Left renal cortex interstitium (tissue), 4 donors: Measurements from ENCODE around the gene HUNK. TPM values are rescaled to one million over a fixed set of nuclear protein-coding genes. Genes with fewer than 3 reads are reported as not detected.

Experiments
- DNase-seq, 4 donors: peaks; one replicate each; pipeline ENCODE4 v3.0.0-alpha.2; 2013; ENCODE audit warnings: low read depth in 4 of 4, low spot score in 2 of 4, missing footprints in 1 of 4
- polyA plus RNA-seq, 4 donors: library from polyadenylated mRNA; unstranded; fragments of 120-200 nt; gene quantifications; one replicate each; pipeline ENCODE4 v1.2.1, GENCODE V29; 2013; ENCODE audit not compliant: insufficient read length in 4 of 4

Gene HUNK
- polyA plus RNA-seq, 4 donors: 16.1 to 20.8 (median 17.8) TPM

DNA sequence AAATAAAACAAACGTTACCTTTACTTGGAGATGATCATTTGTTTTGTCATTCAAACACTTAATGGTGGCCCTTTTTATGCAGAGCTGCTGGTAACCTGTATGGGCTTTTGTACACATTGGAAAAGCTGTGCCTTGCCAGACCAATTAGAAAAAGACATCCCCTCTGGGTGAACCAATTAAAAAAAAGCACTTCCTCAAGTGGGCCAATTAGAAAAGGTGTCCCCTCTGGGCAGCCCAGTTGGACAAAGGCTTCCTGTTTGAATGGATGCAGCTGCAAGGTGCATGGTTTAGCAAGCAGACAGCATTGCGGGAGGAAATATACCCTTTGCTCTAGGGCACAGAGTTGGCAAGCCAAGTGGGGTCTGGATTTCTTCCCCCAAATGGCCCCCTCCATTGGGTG is 21.6 kb downstream of the HUNK start:
- DNase-seq: no peak

DNA sequence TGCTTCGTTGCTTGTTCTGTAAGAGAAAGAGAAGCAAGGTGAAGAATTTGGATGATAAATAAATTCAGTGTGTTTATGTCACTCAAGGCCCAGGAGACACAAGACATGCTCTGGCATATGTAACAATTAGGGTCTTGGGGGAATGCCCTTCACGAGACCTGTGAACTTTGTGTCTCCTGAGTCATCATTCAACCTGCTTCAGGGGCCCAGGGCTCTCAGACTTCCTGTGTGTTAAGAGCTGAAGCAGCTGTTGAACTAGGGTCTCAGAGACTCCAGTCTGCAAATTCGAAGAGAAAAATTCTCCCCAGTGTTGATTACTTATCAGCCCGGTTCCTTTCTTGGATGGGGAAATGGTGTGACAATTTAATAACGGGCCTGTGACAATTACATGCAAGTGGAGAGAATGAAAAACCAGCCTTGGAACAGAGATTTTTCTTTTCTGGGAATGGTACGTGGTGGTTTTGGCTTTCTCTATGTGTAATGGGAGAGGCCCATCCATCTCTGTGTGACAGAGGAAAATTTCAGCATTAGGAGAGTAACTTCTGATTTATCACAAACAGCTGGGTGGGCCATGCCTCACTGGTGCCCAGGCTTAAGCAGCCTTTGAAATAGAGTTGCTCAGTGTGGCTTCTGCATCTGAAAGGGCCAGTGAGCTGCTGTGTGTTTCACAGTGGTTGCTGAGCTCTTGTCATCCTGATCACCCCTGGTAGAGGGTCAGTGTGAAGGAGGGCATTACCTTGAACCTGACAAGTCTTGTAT is 22.4 kb downstream of the HUNK start:
- DNase-seq: no peak

DNA sequence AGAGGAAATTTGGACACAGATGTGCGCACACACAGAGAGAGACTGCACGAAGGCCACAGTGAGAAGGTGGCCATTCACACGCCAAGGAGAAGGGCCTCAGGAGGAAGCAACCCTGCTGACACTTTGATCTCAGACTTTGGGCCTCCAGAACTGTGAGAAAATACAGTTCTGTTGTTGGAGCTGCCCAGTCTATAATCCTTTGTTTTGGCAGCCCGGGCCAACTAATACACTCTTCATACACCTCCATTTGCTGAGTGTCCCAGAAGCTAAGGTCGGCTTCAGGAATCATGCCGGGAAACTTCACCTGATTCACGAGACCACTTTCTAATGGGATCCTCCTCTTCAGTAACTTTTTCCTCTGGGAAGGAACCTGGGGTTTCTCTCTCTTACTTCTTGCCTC is 23.2 kb downstream of the HUNK start:
- no peak for DNase-seq

DNA sequence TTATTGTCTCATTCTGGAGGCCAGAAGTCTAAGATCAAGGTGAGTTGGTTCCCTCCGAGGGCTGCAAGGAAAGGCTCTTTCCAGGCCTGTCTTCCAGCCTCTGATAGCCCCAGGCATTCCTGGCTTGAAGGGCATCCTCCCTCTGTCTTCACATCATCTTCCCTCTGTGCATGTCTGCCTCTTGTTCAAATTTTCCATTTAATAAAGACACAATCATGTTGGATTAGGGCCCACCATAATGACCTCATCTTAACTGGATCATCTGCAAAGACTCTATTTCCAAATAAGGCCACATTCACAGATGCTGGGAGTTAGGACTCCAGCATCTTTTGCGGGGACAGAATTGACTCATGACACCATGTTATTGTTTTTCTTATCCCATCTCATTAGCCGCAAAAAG is 24.5 kb downstream of the HUNK start:
- DNase-seq: no peak

DNA sequence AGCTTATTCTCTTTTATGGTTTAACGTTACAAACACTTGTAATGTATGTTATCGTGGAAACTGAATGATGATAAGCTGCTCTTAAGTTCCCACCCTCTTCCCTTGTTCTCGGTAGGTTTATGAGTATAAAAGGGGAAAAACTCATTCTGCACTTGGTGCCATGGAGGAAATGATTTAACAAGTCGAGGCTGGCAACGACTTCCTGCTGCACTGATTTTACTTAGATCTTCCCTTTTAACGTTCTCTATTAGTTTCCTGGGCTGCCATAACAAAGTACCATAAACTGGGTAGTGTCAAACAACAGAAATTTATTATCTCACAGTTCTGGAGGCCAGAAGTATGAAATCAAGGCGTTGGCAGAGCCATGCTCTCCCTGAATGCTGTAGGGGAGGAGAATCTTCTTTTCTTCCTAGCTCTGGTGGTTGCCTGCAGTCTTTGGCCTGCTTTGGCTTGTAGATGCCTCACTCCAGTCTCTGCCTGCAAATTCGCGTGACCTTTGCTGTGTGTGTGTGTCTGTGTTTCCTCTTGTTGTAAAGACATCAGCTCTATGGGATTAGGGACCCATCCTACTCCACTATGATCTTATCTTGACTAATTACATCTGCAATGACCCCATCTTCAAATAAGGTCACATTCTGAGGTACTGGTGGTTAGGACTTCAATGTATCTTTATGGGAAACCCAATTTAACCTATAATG is 26.3 kb downstream of the HUNK start:
- no peak for DNase-seq

DNA sequence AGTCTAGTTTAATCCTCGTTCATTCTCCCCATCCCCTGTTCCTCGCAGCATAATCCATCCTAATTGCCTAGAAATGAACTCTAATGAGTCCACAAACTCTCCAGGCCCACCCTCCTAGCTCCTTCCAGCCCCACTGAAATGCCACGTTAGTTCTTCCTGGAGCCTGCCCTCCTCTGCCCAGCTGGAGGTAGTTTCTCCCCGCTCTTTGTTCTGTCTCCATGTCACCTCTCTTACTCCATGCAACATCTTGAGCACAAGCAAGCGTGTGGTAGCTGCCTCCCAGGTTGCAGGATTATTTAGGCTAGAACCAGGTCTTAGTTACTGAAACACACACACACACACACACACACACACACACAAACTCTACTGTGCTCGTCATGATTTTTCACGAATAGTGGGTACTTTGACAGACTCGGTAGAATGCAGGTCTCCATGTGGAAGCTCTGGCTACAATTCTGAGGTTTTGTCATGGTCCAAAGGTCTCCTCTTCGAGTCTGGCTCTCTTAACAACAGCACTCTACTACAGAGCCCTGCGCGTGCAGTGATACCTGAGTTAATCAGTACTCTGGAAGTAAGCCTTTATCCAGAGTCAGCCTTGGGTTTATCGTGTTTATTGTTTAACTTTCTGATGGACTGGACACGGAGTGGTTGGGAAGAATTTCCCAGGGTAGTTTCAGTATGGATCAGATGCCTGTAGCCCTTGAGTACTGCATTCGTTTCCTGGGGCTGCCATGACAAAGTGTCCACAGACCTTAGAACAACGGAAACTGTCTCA is 27.5 kb downstream of the HUNK start:
- no peak for DNase-seq

DNA sequence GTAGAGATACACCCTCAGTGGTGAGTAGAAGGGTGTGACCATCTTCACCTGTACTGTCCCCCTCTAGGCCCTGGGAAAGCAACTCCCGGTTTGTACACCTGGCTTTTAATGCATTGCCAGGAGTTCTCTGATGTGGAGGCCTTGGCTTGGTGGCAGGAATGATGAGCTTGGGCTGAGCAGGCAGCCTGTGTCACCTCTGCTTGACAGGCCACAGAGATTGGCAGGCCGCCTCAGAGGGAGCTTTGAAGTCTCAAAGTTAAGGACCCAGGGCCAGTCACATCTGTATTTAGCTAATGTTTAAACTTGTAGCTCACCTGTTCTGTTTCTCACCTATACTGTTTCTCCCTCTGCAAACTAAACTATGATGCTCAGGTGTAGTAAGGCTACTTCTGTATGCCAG is 28.5 kb downstream of the HUNK start:
- DNase-seq: no peak

DNA sequence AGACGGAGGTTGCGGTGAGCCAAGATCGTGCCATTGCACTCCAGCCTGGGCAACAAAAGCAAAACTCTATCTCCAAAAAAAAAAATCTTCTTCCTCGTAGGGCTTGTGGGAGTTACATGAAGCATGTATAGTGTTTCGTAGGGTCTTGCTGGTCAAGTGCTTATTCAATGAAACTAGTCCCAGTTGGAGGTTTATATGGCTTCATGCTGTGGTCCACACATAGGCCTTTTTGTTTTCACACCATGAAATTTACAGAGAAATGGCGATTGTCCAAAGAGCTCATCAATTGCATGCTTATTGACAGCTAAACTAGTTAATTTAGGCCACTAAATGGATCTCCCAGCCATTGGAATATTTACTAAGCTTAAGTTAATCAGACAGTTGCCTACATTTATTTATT is 29.6 kb downstream of the HUNK start:
- DNase-seq: no peak

DNA sequence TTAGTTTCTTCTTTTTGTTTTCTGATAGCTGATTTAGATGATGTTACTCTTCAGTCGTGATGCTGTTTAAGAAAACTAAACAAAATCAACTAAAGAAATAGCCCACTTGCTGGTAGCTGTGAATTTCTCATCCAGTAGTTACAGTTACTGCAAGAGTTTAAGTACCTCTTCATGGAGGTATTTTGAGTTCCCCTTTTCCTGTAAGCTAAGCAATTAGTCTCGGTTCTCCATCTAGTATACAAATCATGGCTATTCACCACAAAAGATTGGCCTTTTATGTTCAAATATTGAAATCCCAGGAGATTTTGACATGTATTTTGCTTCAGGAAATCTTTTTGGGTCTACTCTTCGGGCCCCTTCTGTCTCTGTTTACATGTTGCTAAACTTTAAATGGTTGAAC is 31.1 kb downstream of the HUNK start:
- DNase-seq: no peak

DNA sequence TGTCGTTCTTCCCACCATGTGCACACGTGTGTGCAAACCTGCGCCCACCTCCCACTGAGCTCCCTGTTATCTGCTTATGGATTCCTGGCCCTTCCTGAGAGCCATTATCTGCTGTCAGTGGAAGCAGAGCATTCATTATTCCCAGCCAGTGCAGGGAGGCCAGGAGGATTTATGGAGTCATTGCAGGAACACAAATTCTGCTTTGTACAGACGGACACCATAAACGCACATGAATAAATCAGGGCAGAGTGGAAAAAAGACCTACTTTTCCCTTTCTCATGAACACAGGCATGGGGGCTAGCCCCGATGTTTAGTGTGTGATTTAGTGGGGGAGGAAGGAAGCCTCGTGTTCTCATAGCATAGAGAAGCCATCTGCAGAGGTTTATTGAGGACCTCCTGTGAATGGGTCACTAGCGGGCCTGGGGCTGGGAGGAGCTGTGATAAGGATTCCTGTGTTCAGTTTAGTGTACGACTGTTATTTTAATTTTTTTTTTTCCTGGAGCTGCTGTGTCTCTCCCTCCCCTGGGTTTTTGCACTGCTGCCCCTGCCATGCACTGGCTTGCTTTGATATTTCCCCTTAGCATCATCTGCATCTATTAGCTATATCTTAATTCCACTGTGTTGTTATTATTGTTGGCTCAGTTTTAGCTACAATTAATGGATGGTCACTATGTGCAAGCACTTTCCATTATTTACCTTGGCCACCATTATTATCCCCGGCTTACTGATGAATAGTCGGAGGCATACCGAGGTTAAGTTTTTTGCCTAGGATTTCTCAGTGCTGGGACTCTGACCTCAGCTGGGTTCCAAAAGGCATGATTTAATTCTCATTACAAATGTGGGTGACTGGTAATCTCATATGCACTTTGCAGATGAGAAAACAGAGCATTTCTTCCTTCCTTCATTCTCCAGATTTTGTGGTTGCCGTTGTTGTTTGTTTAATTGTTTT is 33.0 kb downstream of the HUNK start:
- no peak for DNase-seq

DNA sequence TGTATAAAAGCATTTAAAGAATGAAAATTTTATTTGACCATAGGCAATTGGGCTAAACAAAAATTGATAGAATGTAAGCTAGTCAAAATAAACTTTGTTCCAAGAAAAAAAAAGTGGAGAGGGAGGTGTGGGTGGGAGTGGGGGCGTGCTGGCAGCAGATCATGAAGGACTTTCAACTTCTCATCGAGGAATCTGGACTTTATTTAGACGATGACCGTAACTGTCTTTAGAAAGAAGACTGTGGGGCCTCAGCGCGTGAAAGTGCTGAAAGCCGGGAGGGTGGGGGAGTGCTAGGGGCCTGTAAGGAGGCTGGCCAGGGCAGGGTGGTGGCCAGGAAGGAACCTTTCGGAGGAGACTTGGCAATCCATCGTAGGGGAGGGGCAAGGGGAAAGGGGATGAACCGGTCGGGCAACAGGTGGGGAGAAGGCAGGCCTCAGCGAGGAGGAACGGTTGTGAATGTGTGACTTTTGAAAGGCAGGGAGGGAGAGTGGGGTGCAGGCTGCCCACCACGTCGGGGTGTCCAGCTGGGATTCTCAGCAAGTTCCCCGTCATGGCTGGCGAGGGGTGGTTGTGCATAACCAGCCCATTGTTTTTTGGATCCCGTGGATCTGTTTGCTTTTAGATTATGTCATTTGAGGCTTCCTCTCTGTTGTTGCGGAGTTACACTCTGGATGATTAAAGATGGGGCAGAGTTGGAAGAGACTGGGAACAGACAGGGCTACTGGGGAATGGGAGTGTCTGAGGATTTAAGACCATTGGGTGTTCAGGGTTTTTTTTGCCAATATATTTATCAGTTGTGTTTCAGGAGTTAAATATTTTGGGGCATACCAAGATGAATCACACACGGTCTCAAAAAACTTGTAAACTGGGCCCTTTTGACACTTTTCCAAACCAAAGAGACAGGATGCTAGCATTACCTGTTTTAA is 35.5 kb downstream of the HUNK start:
- no peak for DNase-seq

DNA sequence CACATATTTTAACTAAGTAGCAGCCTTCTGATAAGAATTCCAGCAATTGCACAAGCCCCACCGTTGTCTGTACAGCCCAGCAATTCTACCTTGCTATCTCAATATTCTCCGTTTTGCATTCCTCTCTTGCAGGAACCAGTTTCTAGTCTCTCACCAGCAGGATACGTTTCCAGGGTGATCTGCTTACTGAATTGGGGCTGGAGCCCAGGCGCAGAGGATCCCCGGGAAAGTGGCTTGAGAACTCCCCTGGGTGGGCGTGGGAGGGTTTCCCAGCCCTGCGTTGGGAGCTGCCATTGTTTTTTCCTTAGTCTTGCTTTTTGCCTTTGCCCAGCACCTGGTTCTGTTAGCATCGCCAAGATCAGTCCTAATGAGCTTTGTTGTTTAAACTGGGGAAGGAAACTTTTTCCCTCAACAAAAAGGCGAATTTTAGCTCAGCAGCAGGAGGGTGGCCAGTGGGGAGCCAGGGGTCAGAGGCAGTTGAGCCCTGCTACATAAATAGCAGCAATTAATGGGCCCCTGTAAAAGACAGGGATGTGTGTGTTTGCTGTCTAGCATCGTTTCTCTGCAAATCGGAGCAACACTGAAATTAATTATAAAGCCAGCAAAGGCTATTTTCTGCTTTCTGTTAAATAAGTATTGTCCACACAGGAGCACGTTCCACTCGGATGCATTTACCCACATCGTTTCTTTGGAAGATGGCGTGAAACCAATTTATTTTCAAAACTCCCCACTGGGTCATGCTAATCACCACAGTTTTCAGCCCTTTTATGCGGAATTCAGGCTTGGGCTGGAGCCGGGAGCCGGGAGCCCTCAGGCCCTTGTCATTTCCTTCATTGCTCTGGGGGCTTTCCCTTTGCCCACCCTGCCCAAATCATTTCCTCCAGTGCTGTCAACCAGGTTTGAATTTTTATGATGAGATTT is 36.6 kb downstream of the HUNK start:
- DNase-seq: no peak

DNA sequence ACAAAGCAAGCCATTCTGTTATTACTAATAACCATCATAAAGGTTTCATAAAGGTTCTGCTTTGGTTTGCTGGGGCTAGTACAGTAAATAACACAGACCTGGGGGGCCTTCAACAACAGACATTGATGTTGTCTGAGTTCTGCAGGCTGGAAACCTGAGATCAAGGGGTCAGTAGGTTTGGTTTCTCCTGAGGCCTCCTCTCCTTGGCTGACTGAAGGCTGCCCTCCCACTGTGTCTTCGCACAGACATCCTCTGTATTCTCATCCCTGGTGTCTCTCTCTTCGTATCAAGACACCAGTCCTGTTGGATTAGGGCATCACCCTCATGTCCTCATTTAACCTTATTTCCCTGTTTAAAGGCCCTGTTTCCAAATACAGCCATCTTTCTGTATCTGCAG is 37.3 kb downstream of the HUNK start:
- DNase-seq: no peak

DNA sequence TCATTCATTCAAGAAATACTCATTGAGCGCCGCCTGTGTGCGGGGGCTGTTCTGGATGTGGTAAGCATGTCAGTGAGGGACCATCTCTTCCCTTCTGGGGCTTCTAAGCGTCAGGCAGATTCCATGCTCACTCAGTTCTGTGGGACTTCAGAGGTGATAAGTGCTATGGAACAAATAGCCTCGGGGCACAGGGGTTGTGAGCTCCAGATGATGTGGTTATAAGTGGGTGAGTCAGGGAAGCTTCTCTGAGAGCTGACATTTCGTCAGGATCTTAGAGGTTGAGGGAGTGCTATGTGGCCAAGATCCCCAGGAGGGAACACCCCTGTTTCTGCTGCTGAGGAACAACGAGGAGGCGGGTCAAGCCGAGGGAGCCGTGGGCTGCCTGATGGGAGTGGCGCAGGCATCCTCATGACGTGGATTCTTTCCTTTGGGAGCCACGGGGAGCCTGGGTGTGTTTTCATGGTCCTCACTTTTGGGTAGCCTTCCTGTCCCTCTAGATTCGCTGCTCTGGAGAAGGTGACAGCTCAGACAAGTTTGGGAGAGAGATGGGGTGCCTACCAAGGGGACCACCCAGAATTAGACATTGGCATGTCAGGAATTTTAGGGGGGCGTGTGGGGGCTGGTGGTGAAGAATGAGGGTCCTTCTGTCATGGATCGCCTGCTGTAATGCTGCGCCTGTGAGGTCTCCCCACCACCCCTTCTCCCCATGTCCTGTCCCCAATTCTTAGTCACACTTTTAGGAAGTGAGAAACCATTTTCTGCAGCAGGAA is 38.5 kb downstream of the HUNK start:
- DNase-seq: no peak

DNA sequence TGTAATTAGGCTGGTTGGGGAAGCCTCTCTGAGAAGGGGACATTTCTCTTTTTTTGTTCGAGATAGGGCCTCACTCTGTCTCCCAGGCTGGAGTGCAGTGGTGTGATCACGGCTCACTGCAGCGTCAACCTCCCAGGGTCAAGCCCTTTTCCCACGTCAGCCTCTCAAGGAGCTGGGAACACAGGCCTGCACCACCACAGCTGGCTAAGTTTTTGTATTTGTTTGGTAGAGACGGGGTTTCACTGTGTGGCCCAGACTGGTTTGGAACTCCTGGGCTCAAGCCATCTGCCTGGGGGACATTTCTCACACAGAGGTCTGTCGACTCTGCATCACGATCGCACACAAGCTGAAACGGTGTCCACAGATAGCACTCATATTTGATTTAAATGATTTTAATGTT is 39.7 kb downstream of the HUNK start:
- no peak for DNase-seq

DNA sequence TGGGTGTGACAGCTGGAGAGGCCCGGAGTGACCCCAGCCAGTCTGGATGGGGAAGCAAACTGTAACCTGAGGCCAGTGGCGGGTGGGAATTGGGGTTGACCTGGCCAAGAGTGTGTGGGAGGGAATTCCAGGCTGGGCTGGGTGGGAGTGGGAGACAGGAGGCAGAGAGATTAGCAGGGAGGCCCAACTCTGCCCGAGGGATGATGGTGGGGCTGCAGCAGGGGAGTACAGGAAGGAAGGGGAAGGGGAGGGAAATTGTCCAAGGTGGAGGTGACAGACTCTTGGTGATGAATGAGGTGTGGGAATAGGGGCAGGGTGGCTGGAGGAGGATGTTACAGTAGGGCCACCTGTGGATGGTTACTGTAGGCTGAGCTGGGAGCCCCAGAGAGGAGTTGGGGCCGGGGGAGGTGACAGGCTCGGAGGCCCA is 40.4 kb downstream of the HUNK start:
- DNase-seq: no peak

DNA sequence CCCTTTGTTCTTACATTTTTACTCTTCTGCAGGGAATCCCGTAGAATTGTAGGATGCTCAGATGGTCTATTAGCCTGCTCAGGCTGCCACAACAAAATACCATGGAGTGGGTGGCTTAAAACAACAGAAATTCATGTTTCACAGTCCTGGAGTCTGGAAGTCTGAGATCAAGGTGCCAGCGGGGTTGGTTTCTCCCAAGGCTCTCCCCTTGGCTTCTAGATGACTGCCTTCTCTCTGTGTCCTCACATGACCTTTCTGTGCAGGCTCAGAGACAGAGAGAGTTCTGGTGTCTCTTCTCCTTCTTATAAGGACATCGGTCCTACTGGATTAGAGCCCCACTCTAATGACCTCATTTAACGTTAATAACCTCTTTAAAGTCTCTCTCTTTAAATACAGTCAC is 41.7 kb downstream of the HUNK start:
- DNase-seq: no peak

DNA sequence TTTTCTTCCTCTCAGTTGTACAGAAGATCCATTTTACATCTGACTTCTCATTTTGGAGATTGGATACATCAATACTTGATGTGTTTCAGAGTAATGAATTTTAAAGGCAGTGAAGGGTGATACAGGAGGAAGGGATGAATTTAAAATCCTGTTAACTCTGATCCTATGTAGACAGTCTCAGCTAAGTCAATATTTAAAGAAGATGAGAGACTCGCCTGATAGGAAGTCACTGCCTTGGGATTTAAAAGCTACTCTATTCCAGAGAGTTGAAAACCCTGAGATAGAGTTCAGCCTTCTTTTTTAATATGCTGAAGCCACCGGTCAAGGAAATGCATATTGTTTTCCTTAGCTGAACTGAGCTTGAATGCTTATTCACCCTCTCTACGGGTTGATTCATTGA is 42.7 kb downstream of the HUNK start:
- DNase-seq: no peak
